SIG-M5 (cell line): Measurements from ENCODE around the gene C11orf24.
"Not testable (repeated sequence)": the region's sequence is repeated elsewhere in the genome, so short reads cannot be mapped to it uniquely, and the experiment has no call there.

ENCODE experiments used
- DNase-seq: peaks from one replicate; lab custom pipeline; 2025; lab: John Stamatoyannopoulos, UW

The C11orf24 gene

DNA sequence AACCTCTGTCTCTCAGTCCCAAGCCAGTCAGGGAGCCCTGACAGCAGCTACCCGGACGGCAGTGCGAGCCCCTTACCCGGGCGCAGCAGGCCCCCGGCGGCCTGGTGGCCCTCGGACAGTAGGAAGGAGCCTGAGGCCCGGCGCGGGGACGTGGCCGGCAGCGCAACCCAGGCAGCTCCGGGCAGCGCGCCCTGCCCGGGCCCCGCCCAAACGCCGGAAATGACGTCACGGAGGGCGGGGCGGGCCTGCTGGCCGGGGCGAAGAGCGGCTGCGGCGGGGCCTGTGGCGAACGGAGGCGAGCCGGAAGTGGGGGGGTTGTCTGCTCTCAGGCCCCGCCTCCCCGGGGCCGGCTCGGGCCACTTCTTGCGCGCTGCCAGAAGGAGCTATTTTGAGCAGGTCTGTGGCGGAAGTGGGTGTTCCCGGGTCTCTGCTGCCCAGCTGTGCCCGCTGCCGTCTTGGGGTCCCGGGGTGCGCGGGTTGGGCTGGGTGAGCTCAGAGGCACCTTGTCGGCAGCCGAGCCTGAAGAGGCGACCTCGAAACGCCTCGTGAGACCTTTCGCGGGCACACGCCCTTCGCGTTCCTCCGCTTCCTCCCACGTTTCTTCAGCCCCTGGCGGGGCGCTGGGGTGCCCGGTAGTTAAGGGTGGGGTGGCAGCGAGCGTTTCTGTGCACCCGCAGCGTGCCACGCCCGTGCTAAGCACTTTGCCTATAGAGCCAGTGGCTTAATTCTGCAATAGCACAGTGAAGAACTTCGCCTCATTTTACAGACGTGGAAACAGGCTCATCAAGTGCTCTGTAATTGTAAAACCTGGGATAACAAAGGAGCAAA is at the start of gene C11orf24:
Gene C11orf24, minus strand, starts transcription at position 193 of the 828 bp plus-strand sequence. CDS start 8,206 bp downstream, outside the sequence.
- peak; percentile 59 for DNase-seq

DNA sequence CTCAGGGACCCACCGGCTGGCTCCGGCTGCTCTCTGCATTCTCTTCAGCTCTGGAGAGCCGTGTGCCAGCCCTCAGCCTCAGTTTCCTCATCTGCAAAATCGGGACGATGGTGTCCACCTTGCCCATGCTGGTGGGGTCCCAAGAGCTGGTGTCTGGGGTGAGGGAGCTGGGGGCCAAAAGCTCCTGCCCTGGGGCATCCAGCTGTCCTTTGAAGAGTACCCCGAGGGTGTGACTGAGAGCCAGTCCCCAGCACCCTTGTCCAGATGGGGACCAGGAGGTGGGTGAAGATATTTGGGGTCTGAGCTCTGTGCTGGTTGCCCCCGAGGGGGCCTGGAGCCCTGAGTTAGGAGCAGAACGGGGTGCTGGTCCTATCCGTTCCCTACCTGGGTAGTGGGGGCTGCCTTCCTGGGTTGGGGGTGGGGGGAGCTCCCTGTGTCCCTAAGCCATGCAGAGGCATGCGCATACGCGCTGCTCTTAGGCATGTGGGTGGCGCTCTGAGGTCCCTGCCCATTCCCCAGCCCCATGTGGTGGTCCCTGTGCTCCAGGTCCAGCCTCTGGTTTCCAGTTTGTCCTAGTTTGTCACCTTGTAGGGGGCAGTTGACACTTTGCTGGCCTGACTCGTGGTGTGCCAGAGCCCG is 45.5 kb upstream of the C11orf24 start:
- no peak for DNase-seq

DNA sequence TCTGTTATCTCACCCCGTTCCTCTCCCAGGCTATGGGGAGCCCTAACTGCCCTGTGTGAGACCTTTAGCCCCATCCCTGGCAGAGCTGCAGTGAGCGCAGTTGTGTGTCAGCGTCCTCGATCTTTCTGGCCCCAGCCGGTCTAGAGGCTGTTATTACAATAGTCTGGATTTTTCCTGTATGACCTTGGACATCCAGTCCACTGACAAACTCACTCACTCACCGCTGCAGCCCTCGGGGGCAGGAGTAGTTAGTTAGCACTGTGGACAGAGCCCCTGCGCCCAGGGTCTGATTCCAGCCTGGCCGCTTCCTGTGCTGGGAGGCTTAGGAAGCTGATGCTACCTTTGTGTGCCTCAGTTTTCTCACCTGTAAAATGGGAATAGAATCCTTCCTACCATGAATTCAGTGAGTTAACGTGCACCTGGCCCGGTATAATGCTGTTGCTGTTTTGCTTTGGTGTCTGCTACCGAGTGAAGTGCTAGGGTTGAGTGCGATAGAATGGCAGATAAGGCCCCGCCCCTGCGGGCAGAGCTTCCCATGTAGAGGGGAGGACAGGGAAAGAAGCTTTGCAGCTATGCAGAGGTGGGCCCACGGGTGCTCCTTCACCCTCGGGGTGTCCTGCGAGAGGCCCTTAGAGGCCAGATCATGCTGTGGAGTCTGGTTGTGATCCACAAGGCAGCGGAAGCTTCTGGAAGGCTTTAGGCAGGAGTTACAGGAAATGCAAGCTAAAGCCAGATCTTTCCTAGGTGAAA is 43.6 kb upstream of the C11orf24 start:
- DNase-seq, result no peak

DNA sequence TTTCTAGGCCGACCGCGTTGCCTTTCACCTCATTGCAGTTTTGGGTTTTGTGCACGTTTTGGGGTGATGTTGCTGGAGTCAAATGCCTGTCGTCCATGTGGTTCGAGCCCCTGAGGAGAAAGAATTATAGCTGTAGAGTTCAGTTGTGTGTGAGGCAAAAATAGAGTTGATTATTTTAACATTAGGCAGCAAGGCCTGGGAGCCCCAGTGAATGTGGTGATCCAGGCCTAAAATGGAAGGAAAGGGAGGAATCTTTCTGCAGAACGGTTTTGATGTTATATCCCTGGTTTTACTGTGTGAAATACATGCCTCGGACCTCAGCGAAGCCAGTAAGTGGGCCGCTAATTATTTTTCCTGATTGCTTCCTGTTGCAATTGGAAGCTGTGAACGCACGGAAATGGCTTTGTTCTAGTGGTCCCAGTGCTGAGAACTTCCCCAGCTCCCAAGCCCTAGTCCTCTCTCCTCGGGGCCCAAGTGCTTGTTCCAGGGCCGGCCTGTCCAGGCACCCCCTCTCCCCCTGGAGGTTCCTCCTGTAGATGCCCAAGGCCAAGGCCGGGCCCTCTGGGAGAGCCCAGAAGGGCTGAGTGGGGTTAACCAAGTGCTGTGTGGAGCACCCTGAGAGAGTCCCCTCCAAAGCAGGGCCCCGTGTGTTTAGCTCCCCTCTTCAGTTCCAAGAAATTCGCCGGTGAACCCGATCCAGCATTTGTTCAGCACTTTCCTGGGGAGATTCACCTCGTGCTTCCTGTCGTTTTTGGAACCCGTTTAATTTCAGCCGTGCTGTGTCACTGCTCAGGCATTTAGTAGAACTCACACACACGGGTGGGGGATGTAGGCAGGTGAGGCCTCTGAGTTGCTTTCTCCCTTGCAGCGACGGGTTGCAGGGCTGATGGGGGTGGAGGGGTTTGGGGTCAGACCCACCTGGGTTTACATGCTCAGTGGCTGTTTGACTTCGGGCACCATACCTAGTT is 42.7 kb upstream of the C11orf24 start:
- DNase-seq, result no peak

DNA sequence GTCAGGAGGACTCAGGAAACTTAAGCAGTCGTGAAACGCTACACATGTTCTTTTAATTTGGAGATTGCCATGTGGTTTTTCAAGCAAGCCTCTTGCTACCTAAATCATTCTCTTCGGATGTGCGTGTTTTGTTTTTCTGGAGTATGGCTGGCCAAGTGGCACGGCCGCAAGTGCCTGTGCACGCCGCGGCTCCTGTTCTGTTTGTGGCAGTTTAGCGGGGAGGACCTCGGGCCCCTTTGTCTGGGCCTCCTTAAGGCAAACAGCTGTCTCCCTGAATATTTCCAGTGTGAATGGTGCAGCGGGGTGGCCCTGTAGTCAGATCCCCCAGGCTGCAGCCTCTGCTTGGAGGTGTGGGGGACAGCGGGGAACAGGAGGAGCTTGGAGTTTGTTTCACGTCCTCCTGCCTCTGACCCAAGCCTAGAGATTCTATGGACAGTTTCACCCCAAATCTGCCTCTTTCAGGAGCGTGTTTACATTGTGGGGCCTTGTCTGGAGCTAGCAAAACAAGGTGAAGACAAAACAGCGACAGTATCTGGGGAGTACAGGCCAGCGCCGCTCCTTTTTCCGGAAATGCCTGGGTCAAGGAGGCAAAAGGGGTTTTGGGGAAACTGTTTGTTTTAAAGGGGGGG is 41.9 kb upstream of the C11orf24 start:
- DNase-seq, result no peak

- DNase-seq, result no peak
These were observed 41.2 kb upstream of the C11orf24 start for GRCh38 chr11:68312780-68313573.

DNA sequence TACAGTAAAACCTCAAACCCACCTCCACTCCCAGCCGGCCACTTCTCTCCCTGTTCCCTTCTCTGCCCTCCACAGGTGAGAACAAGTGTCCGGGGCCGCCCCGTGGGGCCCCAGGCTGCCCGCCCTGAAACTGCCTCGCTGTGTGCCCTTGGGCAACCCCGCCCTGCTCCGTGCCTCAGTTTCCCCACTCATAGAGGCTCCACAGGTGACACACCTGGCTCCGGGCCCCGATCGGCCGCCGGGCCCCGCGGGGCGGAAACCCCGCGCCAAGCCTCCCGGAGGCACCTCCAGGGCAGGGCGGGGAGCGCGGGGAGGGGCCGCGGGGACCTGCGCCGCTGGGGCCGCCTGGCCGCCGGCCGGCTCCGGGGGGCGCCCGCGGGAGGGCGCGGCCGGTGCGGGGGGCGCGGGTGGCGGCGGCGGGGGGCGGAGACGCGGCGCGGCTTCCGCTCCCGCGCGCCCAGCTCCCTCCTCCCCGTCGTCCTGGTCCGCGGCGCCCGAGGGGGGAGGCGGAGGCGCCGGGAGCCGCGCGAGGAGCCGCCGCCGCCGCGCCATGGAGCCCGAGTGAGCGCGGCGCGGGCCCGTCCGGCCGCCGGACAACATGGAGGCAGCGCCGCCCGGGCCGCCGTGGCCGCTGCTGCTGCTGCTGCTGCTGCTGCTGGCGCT is 40.5 kb upstream of the C11orf24 start, which contains the start of gene LRP5:
Gene LRP5, plus strand, starts transcription at position 475 of the 663 bp plus-strand sequence. Its CDS starts 124 bp downstream, at position 599.
- no peak for DNase-seq

DNA sequence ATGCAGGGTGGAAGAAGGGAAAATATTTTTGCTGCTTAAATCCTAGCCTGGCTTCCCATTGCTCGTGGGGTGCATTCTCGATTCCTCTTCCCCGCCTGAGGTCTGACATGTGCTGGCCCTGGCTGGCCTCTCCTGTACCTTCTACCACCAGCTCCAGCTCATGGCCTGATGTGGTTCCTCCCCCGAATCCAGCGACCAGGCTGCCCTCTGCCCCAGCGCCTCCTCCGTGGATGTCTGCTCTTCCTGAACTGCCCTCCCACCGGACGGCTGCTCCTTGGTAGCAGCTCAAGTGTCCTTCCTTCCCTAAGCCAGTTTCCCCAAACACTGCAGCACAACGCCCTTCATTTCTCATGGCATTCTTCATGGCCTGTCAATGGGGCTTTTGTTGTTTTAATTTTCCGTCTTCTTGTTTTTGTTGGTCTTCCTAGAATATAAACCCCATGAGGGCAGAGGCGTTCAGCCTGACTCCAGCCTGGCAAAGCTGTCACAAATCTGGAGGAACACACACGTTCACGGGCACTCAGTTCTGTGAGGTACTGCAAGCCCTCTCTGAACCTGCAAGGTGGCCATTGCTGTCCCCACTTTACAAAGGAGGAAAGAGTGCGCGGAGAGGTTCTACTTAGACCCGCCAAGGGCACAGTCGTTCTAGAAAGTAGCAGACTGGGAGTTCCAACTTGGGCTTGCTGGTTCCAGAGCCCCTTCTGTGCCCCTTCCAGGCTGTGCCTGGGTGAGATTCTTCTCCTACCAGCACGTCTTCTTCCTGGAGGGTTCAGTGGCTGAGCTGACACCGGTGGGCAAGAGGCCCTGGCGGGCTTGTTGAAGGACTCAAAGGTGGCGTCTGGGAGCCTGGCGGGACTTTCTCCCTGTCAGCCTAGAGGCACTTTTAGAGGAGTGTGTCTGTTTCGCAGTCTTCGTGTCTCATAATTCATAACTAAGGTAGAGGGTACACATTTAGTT is 39.7 kb upstream of the C11orf24 start:
- no peak for DNase-seq

DNA sequence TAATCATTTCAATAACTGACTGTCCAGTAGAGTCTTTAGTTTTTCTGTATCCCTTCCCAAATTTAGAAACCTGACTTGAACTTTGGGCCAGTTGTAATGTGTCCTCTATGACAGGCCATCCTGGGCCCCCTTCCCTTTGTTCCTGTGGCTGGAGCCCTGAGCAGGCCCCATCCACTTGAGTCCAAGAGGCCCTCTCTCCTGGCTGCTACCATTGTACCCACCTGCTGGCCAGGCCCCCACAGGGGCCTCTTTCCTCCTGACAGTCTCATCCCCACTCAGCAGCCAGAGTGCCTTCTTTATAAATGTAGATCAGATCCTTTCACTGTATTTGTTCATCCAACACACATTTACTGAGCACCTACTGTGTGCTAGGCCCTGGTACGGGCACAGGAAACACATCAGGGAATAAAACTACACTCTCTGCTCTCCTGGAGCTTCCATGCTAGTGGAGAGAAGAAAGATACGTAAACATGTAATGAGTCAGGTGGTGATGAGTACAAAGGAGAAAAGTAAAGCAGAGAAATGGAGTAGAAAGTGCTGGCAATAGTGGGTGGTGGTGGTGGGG is 37.9 kb upstream of the C11orf24 start:
- no peak for DNase-seq

DNA sequence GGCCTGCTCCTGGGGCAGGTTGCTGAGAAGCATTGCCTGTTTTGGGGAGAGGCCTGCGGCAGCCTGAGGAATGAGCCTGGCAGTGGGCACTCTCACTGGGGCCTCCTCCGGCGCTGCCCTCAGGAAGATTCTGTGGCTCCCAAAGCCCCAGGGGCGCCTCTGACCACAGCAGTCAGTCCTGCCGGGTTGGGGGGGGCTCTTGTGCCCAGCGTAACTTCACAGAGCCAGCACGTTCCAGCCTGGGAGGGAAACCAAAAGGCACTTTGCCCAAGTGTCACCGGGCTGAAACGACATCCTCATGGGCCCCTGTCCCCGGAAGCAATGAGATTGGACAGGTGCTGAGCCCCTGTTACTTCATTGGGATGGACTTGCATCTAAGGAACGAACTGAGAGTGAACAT is 36.3 kb upstream of the C11orf24 start:
- DNase-seq, result no peak

DNA sequence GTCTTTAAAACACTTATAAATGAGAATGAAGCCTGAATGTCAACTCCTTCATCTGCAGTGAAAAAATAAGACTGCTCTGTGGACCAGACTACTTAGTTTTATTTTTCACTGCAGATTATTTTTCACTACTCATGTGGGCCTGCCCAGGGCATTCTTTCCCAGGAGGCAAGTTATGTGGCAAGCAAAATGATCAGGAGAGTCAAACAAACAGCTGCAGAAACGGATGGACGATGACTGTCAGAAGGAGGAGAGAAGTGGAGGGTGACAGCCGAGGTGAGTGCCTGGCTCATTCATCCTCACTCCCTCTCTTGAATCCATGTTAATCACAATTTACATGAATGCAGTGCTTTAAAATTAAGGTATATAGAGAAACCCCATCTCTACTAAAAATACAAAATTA is 34.9 kb upstream of the C11orf24 start:
- no peak for DNase-seq

GRCh38 chr11:68303982-68304780 is 32.4 kb upstream of the C11orf24 start:
- DNase-seq, result no peak

- no peak for DNase-seq
These were observed 31.3 kb upstream of the C11orf24 start for GRCh38 chr11:68303083-68303482.

GRCh38 chr11:68302670-68303069 is 30.9 kb upstream of the C11orf24 start:
- no peak for DNase-seq

- DNase-seq, result no peak
These were observed 30.5 kb upstream of the C11orf24 start for GRCh38 chr11:68302256-68302655.

- DNase-seq, result no peak
These were observed 28.5 kb upstream of the C11orf24 start for GRCh38 chr11:68300076-68300830.

DNA sequence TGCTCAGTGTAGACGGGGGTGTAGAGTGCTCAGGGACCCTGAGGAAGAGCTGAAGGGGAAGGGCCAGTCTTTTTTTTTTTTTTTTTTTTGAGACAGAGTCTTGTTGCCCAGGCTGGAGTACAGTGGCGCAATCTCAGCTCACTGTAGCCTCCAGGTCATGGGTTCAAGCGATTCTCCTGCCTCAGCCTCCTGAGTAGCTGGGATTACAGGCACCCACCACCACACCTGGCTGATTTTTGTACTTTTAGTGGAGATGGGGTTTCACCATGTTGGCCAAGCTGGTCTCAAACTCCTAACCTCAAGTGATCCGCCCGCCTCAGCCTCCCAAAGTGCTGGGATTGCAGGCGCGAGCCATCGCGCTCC is 27.7 kb upstream of the C11orf24 start:
- not testable (repeated sequence) for DNase-seq
